Activated T-cell treated with anti-CD3 and anti-CD28 coated beads, Interleukin-2, amount 50 U/mL, for 4 hours (primary cell): ENCODE measurements around the gene DNASE2. TPM values are rescaled to one million over a fixed set of nuclear protein-coding genes. Genes with fewer than 3 reads are reported as not detected.
"Not testable (repeated sequence)": the region's sequence is repeated elsewhere in the genome, so short reads cannot be mapped to it uniquely, and the experiment has no call there.

Experiments used
- ATAC-seq, 2 donors: fragments of 200-7000 bp; cut with Tn5 transposase; one replicate each; pipeline ENCODE4 v1.10.0; 2021
- DNase-seq: peaks from one replicate; pipeline ENCODE4 v3.0.0-alpha.2; 2020
- H3K27me3 Mint-ChIP-seq: one replicate; pipeline ENCODE4 v1.8.0; 2021; ENCODE audit warnings: low read depth, mixed read lengths
- H3K36me3 Mint-ChIP-seq: one replicate; pipeline ENCODE4 v1.8.0; 2022; ENCODE audit warnings: mixed read lengths; ENCODE audit not compliant: insufficient read depth
- H3K4me1 Mint-ChIP-seq: one replicate; pipeline ENCODE4 v1.8.0; 2021; ENCODE audit warnings: low read depth, mixed read lengths
- H3K4me3 Mint-ChIP-seq: one replicate; pipeline ENCODE4 v1.8.0; 2021; ENCODE audit warnings: mild to moderate bottlenecking, moderate library complexity, mixed read lengths
- H3K9me3 Mint-ChIP-seq: one replicate; pipeline ENCODE4 v1.8.0; 2021; ENCODE audit warnings: mixed read lengths
- total RNA-seq, 3 donors: library from RNA; stranded (reverse); gene quantifications; one replicate each; pipeline ENCODE4 v1.2.1, GENCODE V29; 2021

Gene DNASE2
- total RNA-seq, 3 donors from 2014 or later = 14.3 to 19.5 (median 15.9) TPM

DNA sequence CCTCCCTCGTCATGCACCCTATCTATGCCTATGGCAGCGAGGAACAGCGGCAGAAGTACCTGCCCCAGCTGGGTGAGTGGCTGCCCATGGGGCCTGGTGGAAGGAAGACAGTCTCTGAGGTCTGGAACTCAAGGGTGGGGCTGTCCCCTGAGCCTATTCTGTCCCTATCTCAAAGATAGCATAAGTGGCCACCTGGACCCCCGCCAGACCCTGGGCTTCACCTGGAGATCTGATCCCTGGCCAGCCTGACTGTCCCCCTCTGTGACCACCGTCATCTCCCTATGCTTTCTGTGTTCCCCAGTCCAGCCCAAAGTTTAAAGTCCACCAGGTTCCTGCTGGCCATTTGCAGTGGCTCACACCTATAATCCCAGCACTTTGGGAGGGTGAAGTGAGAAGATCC lies 12.3 kb upstream of the DNASE2 start:
- H3K36me3 Mint-ChIP-seq = peaks cover 29% of the 10 kb centered on the region

DNA sequence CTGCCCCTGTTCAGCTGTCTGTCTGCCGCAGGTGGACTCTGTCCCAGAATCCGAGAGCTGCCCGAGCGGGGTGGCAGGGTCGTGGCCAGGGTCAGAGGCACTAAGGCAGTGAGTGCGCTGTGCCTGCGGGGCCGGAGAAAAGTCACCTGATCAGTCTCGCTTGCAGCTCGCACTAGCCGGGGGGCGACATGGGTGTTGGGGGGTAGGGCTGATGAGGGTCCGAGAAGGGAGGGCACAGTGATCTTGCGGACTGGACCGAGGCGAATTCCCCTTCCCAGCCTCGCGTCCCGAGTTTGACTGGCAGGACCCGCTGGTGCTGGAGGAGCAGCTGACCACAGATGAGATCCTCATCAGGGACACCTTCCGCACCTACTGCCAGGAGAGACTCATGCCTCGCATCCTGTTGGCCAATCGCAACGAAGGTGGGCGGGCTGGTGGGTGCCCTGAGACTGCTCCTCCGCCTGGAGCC lies 10.3 kb upstream of the DNASE2 start:
- Mint-ChIP-seq H3K36me3 (peaks cover 22% of the 10 kb centered on the region), H3K9me3 (no peaks in the 10 kb centered on the region), H3K4me1 (peaks cover 17% of the 10 kb centered on the region), H3K27me3 (no peaks in the 10 kb centered on the region), H3K4me3 (peak overlapping the region; percentile 99)
- no peak for ATAC-seq
- DNase-seq = no peak

More for the DNA sequence above, 12.3 kb upstream of the DNASE2 start:
- DNase-seq = no peak
- Mint-ChIP-seq H3K4me3 (peak overlapping the region; percentile 58), H3K4me1 (peaks cover 17% of the 10 kb centered on the region), H3K9me3 (no peaks in the 10 kb centered on the region), H3K27me3 (no peaks in the 10 kb centered on the region)
- no peak for ATAC-seq

DNA sequence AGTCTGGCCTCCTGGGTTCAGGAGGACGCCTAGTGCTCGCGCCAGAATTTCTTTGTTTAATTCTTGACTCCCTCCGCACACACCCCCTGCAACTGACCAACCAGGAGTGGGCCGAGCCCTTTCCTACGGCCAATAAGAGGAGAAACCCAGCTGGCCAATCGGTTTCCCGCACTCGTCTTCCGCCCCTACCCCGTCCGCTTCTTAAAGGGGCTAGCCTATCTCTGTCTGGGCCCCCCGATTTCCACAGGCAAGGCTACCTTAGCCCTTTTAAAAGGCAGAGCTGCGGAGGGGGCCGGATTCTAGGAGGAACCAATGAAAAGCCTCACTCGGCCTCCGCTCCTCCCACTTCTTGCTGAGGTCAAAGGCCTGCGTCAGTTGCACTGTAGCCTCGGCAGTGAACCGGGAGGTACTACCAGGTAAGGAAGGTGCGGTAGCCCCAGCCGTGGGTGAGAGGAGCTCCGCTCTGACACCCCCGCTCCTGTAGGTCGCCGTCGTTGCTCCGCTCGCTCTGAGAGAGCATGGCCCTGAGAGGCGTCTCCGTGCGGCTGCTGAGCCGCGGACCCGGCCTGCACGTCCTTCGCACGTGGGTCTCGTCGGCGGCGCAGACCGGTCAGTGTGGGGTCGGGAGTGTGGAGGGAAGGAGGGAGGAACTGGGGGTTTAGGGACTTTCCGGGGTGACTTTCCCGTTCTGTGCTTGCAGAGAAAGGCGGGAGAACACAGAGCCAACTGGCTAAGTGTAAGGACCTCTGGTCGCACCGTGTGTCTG lies 9.7 kb upstream of the DNASE2 start, which contains the start of gene GCDH:
Gene GCDH (plus strand): TSS at position 374 of the 766 bp plus-strand sequence. CDS start 145 bp downstream, at position 519.
- DNase-seq (peak; percentile 94), ATAC-seq (peak; percentile 95 to 96)
- peaks cover 19% of the 10 kb centered on the region for H3K4me1 Mint-ChIP-seq
- peak within 1 kb of the TSS; percentile 99 for H3K4me3 Mint-ChIP-seq
- no peaks in the 10 kb centered on the region for H3K9me3 Mint-ChIP-seq
- no peaks in the 10 kb centered on the region for H3K27me3 Mint-ChIP-seq
- peaks cover 21% of the 10 kb centered on the region for H3K36me3 Mint-ChIP-seq

- H3K36me3 Mint-ChIP-seq = peaks cover 21% of the 10 kb centered on the region
- not testable (repeated sequence) for H3K9me3 Mint-ChIP-seq, H3K27me3 Mint-ChIP-seq, DNase-seq, ATAC-seq
- peaks cover 19% of the 10 kb centered on the region for H3K4me1 Mint-ChIP-seq
- peak overlapping the region; percentile 99 for H3K4me3 Mint-ChIP-seq
Measured at GRCh38 chr19:12890299-12890786, 9.1 kb upstream of the DNASE2 start.

- no peak overlapping the region for H3K4me3 Mint-ChIP-seq
- H3K4me1 Mint-ChIP-seq = peaks cover 20% of the 10 kb centered on the region
- no peaks in the 10 kb centered on the region for H3K9me3 Mint-ChIP-seq
- H3K36me3 Mint-ChIP-seq = peaks cover 4% of the 10 kb centered on the region
- ATAC-seq (no peak), DNase-seq (no peak)
- no peaks in the 10 kb centered on the region for H3K27me3 Mint-ChIP-seq
Measured at GRCh38 chr19:12888006-12888603, 6.9 kb upstream of the DNASE2 start.

DNA sequence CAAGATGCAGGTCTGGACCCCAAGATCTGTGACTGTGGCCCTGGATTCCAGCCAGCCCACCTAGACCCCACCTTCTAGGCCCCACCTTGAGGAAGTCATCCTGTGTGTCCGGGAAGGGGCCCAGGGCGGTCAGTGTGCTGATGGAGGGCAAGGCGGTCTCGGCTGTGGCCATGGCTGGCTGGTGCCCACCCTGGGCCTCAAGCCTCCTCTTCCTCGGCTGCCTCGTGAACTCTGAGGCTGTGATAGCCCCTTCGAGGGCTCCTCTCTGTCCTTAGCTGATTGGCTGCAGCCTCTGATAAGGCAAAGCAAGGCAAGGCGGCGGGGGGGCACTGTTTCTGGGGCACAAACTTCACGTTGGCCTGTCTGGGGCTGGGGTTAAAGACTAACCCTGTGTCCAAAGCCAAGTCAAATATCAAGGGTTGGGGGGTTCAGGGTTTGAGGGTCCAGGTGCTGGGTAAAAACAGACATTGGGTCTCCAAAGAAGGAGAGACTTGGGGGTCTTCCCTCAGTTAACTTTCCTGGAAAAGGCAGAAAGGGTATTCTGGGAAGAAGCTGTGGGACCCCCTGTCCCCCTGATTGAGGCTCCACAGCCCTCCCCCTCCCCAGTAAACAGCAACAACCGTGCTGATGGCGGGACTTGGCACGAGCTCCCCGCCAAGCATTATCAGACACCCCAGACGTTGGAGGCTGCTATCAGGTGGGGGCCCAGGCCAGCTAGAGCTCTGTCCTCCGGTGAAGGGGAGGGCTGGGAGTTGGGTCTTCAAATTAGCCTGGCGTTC lies 5.9 kb upstream of the DNASE2 start, which contains the start of gene KLF1:
Gene KLF1 (minus strand): TSS at position 233 of the 779 bp plus-strand sequence. CDS start 61 bp downstream, at position 172.
- no peak for ATAC-seq
- DNase-seq = no peak
- H3K4me3 Mint-ChIP-seq = peak within 1 kb of the TSS; percentile 58
- H3K27me3 Mint-ChIP-seq = no peaks in the 10 kb centered on the region
- peaks cover 20% of the 10 kb centered on the region for H3K4me1 Mint-ChIP-seq
- peaks cover 4% of the 10 kb centered on the region for H3K36me3 Mint-ChIP-seq
- no peaks in the 10 kb centered on the region for H3K9me3 Mint-ChIP-seq

DNA sequence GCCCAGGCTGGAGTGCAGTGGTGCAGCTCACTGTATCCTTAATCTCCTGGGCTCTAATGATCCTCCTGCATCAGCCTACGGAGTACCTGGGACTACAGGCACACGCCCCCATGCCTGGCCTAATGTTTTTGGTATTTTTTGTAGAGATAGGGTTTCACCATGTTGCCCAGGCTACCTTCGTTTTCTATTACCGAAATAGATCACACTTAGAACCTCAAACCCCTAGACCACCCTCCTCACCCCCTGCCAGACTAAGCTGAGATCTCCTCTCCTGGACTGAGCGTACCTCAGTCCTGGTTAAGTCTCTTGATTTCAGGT lies 5.4 kb upstream of the DNASE2 start:
- peaks cover 3% of the 10 kb centered on the region for H3K36me3 Mint-ChIP-seq
- peaks cover 21% of the 10 kb centered on the region for H3K4me1 Mint-ChIP-seq
- DNase-seq = no peak
- H3K4me3 Mint-ChIP-seq = peak overlapping the region; percentile 58
- H3K27me3 Mint-ChIP-seq = no peaks in the 10 kb centered on the region
- no peaks in the 10 kb centered on the region for H3K9me3 Mint-ChIP-seq
- no peak for ATAC-seq

- Mint-ChIP-seq H3K36me3 (peaks cover under 1% of the 10 kb centered on the region), H3K9me3 (no peaks in the 10 kb centered on the region), H3K27me3 (no peaks in the 10 kb centered on the region), H3K4me1 (peaks cover 20% of the 10 kb centered on the region), H3K4me3 (peak overlapping the region; percentile 58)
- no peak for DNase-seq
- no peak for ATAC-seq
Measured at GRCh38 chr19:12885749-12886650, 4.8 kb upstream of the DNASE2 start.

- H3K36me3 Mint-ChIP-seq = no peaks in the 10 kb centered on the region
- peak; percentile 84 for DNase-seq
Measured at GRCh38 chr19:12884926-12885748, 3.9 kb upstream of the DNASE2 start.

DNA sequence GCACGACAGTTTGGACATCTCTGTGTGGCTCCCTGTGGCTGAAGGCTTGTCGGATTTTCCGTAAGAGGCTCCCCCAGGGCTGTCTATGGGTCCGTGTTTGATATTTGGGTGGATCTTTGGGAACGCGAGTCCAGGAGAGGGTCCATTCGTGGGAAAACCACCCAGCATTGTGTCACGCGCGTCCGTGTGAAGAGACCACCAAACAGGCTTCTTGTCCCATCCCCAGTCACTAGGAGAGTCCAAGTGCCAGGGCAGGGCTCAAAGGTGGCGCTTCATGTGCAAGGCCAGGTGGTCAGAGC lies 3.3 kb upstream of the DNASE2 start:
- Mint-ChIP-seq H3K27me3 (no peaks in the 10 kb centered on the region), H3K36me3 (no peaks in the 10 kb centered on the region), H3K9me3 (no peaks in the 10 kb centered on the region), H3K4me1 (peaks cover 24% of the 10 kb centered on the region), H3K4me3 (peak overlapping the region; percentile 83)
- no peak for DNase-seq
- no peak for ATAC-seq

More at GRCh38 chr19:12884926-12885748, 3.9 kb upstream of the DNASE2 start:
- Mint-ChIP-seq H3K9me3 (no peaks in the 10 kb centered on the region), H3K4me3 (peak overlapping the region; percentile 83), H3K4me1 (peaks cover 19% of the 10 kb centered on the region), H3K27me3 (no peaks in the 10 kb centered on the region)
- peak; percentile 72 to 75 for ATAC-seq

- Mint-ChIP-seq H3K9me3 (no peaks in the 10 kb centered on the region), H3K36me3 (no peaks in the 10 kb centered on the region)
- DNase-seq = no peak
Measured at GRCh38 chr19:12884202-12884601, 3.0 kb upstream of the DNASE2 start.

GRCh38 chr19:12882589-12882988 lies 1.3 kb upstream of the DNASE2 start:
- H3K36me3 Mint-ChIP-seq = peaks cover 2% of the 10 kb centered on the region
- DNase-seq (no peak), ATAC-seq (no peak)
- H3K4me1 Mint-ChIP-seq = peaks cover 23% of the 10 kb centered on the region
- no peaks in the 10 kb centered on the region for H3K27me3 Mint-ChIP-seq
- no peaks in the 10 kb centered on the region for H3K9me3 Mint-ChIP-seq
- peak overlapping the region; percentile 86 for H3K4me3 Mint-ChIP-seq

More at GRCh38 chr19:12884202-12884601, 3.0 kb upstream of the DNASE2 start:
- H3K27me3 Mint-ChIP-seq = no peaks in the 10 kb centered on the region
- no peak overlapping the region for H3K4me3 Mint-ChIP-seq
- peaks cover 25% of the 10 kb centered on the region for H3K4me1 Mint-ChIP-seq
- no peak for ATAC-seq
